ENCODE measurements around the gene OLFM1. TPM values are rescaled to one million over a fixed set of nuclear protein-coding genes. Genes with fewer than 3 reads are reported as not detected.

The OLFM1 gene
- total and polyA plus RNA-seq, 4 donors: 7.6 to 24.8 (median 15.8) TPM

DNA sequence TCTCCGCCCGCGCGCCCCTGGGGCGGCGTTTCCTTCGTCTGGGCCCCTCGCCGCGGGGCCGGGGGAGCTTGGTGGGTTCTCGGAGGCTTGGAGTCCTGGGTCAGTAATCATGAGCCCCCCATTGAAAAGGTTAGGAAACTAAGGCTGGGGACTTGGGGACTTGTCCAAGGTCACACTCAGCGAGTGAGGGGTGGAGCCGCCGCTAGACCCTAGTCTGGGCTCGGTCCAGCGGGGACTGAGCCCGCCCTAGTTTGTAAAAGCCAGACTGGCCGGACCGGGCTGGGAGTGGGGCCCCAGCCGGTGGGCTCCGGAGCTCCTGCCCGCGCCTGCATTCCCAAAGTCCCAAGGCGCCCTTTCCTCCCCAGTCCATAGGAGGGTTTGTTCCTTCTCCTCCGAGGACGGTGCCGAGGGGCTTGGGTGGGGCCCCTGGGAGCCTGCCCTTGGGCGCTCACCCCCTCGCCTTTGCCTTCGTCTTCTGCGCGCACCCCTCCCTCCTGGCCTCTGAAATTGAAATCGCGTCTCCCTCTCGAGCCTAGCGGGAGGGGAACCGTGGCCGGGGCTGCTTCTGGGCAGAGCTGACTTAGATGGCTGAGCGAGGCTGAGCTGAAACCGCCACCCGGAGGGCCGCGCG, 995 bp downstream of the OLFM1 start:
- peaks cover 0 to 6% (median 0%) of the 10 kb centered on the region in 4 donors for H3K36me3 ChIP-seq (ENCODE audit: control insufficient read depth in 4 of 4, insufficient read depth in 4 of 4, low read length in 4 of 4)
- H3K27ac ChIP-seq (ENCODE audit: low read depth in 1 of 2, low read length in 1 of 2): no peak overlapping the region
- peaks cover 5 to 36% (median 19%) of the 10 kb centered on the region in 3 donors for H3K27me3 ChIP-seq (ENCODE audit: control insufficient read depth in 3 of 3, insufficient read depth in 3 of 3, low read length in 2 of 3)
- H3K9ac ChIP-seq (ENCODE audit: insufficient read depth in 1 of 2, low read length in 2 of 2): no peak overlapping the region
- ATAC-seq (ENCODE audit: insufficient read depth, low FRiP score): no peak
- TF ChIP-seq, protein P1, sequence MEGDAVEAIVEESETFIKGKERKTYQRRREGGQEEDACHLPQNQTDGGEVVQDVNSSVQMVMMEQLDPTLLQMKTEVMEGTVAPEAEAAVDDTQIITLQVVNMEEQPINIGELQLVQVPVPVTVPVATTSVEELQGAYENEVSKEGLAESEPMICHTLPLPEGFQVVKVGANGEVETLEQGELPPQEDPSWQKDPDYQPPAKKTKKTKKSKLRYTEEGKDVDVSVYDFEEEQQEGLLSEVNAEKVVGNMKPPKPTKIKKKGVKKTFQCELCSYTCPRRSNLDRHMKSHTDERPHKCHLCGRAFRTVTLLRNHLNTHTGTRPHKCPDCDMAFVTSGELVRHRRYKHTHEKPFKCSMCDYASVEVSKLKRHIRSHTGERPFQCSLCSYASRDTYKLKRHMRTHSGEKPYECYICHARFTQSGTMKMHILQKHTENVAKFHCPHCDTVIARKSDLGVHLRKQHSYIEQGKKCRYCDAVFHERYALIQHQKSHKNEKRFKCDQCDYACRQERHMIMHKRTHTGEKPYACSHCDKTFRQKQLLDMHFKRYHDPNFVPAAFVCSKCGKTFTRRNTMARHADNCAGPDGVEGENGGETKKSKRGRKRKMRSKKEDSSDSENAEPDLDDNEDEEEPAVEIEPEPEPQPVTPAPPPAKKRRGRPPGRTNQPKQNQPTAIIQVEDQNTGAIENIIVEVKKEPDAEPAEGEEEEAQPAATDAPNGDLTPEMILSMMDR (IDR thresholded peaks at IDR 0.05; ENCODE audit: control extremely low read depth, extremely low read depth): no peak
- H3K4me3 ChIP-seq: no peak overlapping the region
- WGBS, 2 donors: 3% methylated on average over 39 to 45 of the region's 45 CpGs
- no peaks in the 10 kb centered on the region for H3K9me3 ChIP-seq (ENCODE audit: control insufficient read depth in 4 of 4, insufficient read depth in 3 of 4, low read length in 3 of 4)
- H3K4me1 ChIP-seq (ENCODE audit: control insufficient read depth in 5 of 5, insufficient read depth in 5 of 5, low read length in 5 of 5): peaks cover 0 to 33% (median 6%) of the 10 kb centered on the region in 5 donors
- no peak for DNase-seq

DNA sequence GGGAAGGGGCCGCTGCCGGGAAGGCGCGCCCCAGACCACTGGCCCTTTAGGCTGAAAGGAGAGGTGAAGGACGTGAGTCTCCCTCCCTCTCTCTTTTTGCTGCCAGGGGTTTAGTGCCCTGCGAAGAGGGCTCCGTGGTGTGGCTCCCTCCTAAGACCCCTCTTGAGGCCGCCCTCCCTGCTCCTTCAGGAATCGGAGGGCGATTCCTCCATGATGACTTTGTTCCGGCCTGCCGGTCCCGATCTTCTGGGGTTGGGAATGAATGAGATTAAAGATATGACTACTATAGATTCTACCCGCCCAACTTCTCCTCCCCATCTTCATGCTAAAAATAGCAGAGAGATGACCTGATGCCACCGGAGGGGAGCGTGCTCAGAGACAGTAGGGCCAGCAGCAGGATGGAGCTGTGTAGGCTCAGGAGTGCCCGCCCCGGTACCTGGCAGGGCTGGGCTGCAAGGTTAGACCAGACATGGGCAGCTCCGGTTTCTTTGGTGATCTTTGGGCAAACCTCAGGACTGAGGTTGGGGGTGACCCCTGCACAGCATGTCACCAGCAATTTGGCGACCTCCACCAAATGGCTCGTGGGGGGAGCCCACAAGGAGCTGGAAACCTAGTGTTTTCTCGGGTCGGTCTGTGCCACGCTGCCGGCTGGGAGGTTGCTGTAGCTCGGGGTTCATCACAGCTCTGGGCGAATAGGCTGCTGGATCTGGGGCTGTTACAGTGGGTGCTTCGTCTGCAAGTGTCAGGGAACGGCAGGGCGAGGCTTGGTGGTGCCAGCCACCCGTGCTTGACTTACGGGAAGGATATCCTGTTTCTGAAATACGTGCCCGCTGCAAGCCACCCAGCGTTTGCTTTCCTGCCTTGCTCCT, 1.7 kb downstream of the OLFM1 start:
- H3K9me3 ChIP-seq (ENCODE audit: control insufficient read depth in 4 of 4, insufficient read depth in 3 of 4, low read length in 3 of 4): no peaks in the 10 kb centered on the region
- H3K9ac ChIP-seq (ENCODE audit: insufficient read depth in 1 of 2, low read length in 2 of 2): no peak overlapping the region
- peaks cover 0 to 6% (median 0%) of the 10 kb centered on the region in 4 donors for H3K36me3 ChIP-seq (ENCODE audit: control insufficient read depth in 4 of 4, insufficient read depth in 4 of 4, low read length in 4 of 4)
- H3K27me3 ChIP-seq (ENCODE audit: control insufficient read depth in 3 of 3, insufficient read depth in 3 of 3, low read length in 2 of 3): peaks cover 5 to 40% (median 19%) of the 10 kb centered on the region in 3 donors
- H3K4me1 ChIP-seq (ENCODE audit: control insufficient read depth in 5 of 5, insufficient read depth in 5 of 5, low read length in 5 of 5): peaks cover 0 to 40% (median 6%) of the 10 kb centered on the region in 5 donors
- DNase-seq (no peak), ATAC-seq (ENCODE audit: insufficient read depth, low FRiP score) (no peak)
- no peak overlapping the region for H3K4me3 ChIP-seq
- TF ChIP-seq, protein P1 (IDR thresholded peaks at IDR 0.05; ENCODE audit: control extremely low read depth, extremely low read depth): no peak
- WGBS, 2 donors: 39 to 40% methylated on average over 31 to 35 of the region's 35 CpGs
- no peak overlapping the region for H3K27ac ChIP-seq (ENCODE audit: low read depth in 1 of 2, low read length in 1 of 2)

DNA sequence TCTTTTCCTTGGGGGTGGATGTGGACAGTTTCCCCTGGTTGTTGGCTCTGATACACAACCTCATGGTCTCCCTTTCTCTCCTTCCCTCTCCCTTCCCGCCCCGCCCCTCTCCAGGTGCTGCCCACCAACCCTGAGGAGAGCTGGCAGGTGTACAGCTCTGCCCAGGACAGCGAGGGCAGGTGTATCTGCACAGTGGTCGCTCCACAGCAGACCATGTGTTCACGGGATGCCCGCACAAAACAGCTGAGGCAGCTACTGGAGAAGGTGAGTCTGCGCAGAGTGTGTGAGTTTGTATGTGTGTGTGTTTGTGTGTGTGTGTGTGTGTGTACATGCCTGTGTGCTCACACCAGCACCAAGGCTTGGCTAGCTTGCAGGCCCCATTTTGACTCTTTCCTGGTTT, 2.6 kb downstream of the OLFM1 start:
- H3K36me3 ChIP-seq (ENCODE audit: control insufficient read depth in 4 of 4, insufficient read depth in 4 of 4, low read length in 4 of 4): peaks cover 0 to 6% (median 0%) of the 10 kb centered on the region in 4 donors
- WGBS, 2 donors: 90 to 91% methylated on average over 7 of the region's 7 CpGs

More for the DNA sequence above, 2.6 kb downstream of the OLFM1 start:
- Histone ChIP-seq H3K9ac (ENCODE audit: insufficient read depth in 1 of 2, low read length in 2 of 2) (no peak overlapping the region), H3K4me3 (no peak overlapping the region), H3K4me1 (ENCODE audit: control insufficient read depth in 5 of 5, insufficient read depth in 5 of 5, low read length in 5 of 5) (peaks cover 0 to 41% (median 6%) of the 10 kb centered on the region in 5 donors), H3K27ac (ENCODE audit: low read depth in 1 of 2, low read length in 1 of 2) (no peak overlapping the region), H3K9me3 (ENCODE audit: control insufficient read depth in 4 of 4, insufficient read depth in 3 of 4, low read length in 3 of 4) (no peaks in the 10 kb centered on the region), H3K27me3 (ENCODE audit: control insufficient read depth in 3 of 3, insufficient read depth in 3 of 3, low read length in 2 of 3) (peaks cover 5 to 43% (median 19%) of the 10 kb centered on the region in 3 donors)
- no peak for DNase-seq
- TF ChIP-seq, protein P1 (IDR thresholded peaks at IDR 0.05; ENCODE audit: control extremely low read depth, extremely low read depth): no peak
- ATAC-seq (ENCODE audit: insufficient read depth, low FRiP score): no peak
